BLaER1 treated with 17β-estradiol and CSF1 and Interleukin-3, amounts not matched to agents 10 nM and 100 nM (cell line): Measurements from ENCODE around the gene MDC1.

Experiments
- H3K27ac ChIP-seq, 11 experiments: shearing (Covaris generic); formaldehyde crosslinking; 2 replicates each; pipeline ENCODE4 v1.8.1; 2022
- H3K27me3 ChIP-seq, 11 experiments: shearing (Covaris generic); formaldehyde crosslinking; 2 replicates each; pipeline ENCODE4 v1.8.1; 2022
- H3K36me3 ChIP-seq, 11 experiments: shearing (Covaris generic); formaldehyde crosslinking; 2 replicates each; pipeline ENCODE4 v1.8.1; 2022
- H3K4me1 ChIP-seq, 10 experiments: shearing (Covaris generic); formaldehyde crosslinking; 2 replicates each; pipeline ENCODE4 v1.8.1; 2022
- H3K4me2 ChIP-seq, 11 experiments: shearing (Covaris generic); formaldehyde crosslinking; 2 replicates each; pipeline ENCODE4 v1.8.1; 2022
- H3K4me3 ChIP-seq, 10 experiments: shearing (Covaris generic); formaldehyde crosslinking; 2 replicates each; pipeline ENCODE4 v1.8.1; 2022
- H3K9ac ChIP-seq, 11 experiments: shearing (Covaris generic); formaldehyde crosslinking; 2 replicates each; pipeline ENCODE4 v1.8.1; 2022
- H3K9me3 ChIP-seq, 11 experiments: shearing (Covaris generic); formaldehyde crosslinking; replicated peaks in 1 of 11; 2 replicates each; pipeline ENCODE4 v1.8.1; 2022
- H4K20me1 ChIP-seq, 11 experiments: shearing (Covaris generic); formaldehyde crosslinking; 2 replicates each; pipeline ENCODE4 v1.8.1; 2022
- Cebpa-rat ChIP-seq, 11 experiments: shearing (Covaris generic); IDR thresholded peaks; 2 replicates each; pipeline ENCODE4 v1.8.1; 2022

MDC1 gene

DNA sequence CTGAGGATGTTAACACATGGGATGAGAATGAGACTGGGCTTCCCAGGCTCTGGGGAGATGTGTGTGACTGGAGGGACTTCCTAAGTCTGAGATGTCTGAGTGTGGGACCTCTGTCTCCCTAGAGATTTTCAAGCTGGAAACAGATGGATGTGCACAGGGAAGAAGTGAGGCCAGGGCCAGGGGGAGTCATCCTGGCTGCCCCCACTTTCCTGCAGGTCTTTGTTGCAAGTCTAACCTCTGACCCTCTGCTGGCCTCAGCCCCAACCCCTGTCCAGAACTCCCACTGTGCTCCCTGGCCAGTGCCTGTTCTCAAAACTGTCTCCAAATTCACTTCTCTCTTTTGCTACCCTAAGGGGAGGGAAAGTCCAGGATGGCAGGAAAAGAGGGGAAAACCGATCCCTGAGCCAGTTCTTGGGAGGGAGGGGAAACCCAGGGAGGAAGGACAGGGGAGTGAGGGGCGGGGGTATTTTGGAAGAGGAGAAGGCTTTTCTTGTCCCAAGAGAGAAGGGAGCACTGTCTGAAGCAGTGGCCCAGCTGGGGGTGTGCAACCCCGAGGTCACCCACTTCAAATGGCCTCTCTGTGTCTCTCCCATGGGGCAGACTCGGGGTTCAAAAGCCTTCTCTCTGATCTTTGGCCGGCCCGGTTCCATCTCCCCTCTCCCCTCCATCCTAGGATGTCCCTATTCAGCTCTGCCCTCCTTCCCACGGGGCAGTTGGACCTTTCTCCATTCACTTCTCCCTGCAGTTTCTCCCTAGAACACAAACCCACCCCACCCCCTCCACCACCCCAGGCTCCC is 33.7 kb downstream of the MDC1 start:
- TF ChIP-seq Cebpa-rat (IDR thresholded peaks at IDR 0.05), result no peak
- Histone ChIP-seq H3K36me3 (peaks cover 34 to 65% (median 61%) of the 10 kb centered on the region in 11 experiments), H4K20me1 (peaks cover 51 to 75% (median 66%) of the 10 kb centered on the region in 11 experiments), H3K27ac (peak overlapping the region; percentile 78 to 100 (median 99)), H3K4me2 (peak overlapping the region; percentile 89 to 100 (median 95)), H3K4me1 (peaks cover 5 to 40% (median 30%) of the 10 kb centered on the region in 10 experiments), H3K9ac (peak overlapping the region; percentile 91 to 100 (median 99)), H3K9me3 (no peaks in the 10 kb centered on the region), H3K4me3 (peak overlapping the region; percentile 83 to 100 (median 96)), H3K27me3 (no peaks in the 10 kb centered on the region)

DNA sequence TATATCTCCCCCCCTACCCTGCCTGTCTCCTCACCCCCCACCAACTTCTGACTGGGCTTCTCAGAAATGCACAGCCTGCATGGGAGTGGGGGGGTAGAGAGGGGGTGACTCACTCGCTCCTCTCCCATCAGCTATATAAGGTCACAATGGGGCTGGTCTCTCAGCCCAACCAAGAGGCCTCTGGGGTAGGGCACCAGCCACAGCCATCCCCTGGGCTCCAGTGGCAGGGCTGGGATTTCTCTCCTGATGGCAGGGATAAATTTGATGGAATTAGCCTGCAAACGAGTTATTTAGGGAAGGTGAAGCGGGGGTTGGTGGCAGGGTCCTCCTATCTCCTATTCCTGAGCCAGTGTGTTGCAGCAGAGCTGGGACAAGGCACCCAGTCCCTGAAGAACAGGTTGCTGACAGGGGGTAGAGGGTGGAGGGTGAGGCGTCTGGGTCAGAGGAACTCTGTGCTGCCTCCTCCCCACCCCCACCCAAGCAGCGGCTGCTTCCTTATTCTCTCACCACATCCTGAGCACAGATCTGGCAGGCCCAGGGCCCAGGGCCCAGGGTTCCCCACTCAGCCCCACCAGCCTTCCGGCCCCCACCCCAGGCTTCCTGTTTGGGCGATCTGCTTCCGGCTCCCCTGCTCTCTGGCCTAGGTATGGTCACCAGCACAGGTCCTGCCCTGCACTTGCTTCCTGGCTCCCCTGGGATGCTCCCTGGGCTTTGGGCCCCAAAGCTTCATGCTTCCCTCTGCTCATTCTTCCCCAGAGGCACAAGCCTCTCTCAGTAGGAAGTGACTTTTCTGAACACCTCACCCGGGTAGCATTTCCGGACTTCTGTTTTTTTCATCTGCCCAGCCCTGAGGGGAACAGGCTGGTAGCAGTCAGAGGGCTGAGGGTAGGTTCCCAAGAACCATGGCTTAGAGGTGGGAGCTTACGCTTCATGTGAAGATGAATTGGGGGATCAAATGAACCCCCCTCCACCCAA is 34.7 kb downstream of the MDC1 start:
- Histone ChIP-seq H3K36me3 (peaks cover 43 to 74% (median 71%) of the 10 kb centered on the region in 11 experiments), H3K27ac (peak overlapping the region; percentile 78 to 100 (median 99)), H3K4me2 (peak overlapping the region; percentile 90 to 100 (median 98)), H4K20me1 (peaks cover 60 to 85% (median 75%) of the 10 kb centered on the region in 11 experiments), H3K27me3 (no peaks in the 10 kb centered on the region), H3K9me3 (no peaks in the 10 kb centered on the region), H3K4me1 (peaks cover 15 to 44% (median 38%) of the 10 kb centered on the region in 10 experiments), H3K4me3 (peak overlapping the region; percentile 83 to 100 (median 96)), H3K9ac (peak overlapping the region; percentile 91 to 100 (median 99))
- no peak for TF ChIP-seq Cebpa-rat (IDR thresholded peaks at IDR 0.05)

DNA sequence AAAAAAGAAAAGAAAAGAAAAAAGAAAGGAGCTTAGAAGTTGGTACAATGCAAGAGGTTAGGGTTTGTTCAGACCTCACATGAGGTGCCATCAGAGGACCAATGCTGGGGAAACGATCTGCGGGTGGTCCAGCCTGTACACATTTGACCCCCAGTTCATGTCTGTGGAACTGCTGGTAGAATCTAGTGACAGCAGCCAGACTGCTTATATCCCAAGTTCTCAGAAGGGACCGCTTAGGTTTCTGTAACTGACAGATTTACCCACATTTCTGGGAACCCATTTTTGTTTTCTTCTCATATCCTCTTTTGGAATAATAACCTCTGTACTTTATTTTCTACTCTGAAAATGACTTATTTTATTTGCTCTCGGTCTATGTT is 35.3 kb downstream of the MDC1 start:
- peak overlapping the region; percentile 91 to 100 (median 99) for H3K9ac ChIP-seq
- H3K4me1 ChIP-seq, result peaks cover 20 to 50% (median 45%) of the 10 kb centered on the region in 10 experiments

DNA sequence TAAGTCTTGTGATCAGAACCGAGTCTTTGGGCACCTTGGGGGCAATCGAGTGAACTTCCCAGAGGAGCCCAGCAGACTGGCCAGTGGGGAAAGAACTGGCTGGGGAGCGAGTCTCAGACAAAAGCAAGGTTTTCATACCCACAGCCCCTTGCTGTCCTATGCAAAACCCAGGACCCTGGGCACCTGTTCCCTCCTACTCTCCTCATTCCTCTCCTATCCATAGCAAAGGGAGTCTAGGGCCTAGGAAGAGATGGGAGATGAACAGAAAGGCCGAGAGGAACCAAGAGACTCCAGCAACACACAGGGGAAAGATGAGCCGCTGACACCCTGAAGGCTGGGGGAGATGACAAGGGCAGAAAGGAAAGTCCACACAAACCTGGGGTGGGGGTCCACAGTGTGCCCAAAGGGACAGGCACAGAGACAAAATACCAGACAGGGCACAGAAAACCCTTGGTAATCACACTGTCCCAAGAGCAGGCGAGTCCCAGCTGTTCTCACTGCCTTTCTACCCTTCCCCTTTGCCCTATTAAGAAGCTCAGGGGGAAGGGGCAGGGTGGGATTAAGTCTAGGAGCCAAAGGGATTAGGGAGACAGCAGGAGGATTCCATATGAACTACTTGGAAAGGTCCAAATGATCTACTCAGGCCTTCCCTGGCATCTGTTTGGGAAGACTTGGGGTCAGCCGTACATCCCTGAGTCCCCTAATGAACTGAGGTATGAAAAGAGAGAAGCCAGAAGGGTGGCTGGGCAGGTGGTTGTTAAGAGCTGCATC is 37.1 kb downstream of the MDC1 start:
- H3K9ac ChIP-seq, result peak overlapping the region; percentile 91 to 100 (median 99)

More for the DNA sequence above, 35.3 kb downstream of the MDC1 start:
- H4K20me1 ChIP-seq, result peaks cover 67 to 91% (median 82%) of the 10 kb centered on the region in 11 experiments
- H3K4me3 ChIP-seq, result peak overlapping the region; percentile 83 to 100 (median 96)
- H3K36me3 ChIP-seq, result peaks cover 50 to 81% (median 78%) of the 10 kb centered on the region in 11 experiments
- no peaks in the 10 kb centered on the region for H3K27me3 ChIP-seq
- peak overlapping the region; percentile 78 to 100 (median 99) for H3K27ac ChIP-seq
- H3K4me2 ChIP-seq, result peak overlapping the region; percentile 90 to 100 (median 98)
- no peaks in the 10 kb centered on the region for H3K9me3 ChIP-seq
- TF ChIP-seq Cebpa-rat (IDR thresholded peaks at IDR 0.05), result no peak

DNA sequence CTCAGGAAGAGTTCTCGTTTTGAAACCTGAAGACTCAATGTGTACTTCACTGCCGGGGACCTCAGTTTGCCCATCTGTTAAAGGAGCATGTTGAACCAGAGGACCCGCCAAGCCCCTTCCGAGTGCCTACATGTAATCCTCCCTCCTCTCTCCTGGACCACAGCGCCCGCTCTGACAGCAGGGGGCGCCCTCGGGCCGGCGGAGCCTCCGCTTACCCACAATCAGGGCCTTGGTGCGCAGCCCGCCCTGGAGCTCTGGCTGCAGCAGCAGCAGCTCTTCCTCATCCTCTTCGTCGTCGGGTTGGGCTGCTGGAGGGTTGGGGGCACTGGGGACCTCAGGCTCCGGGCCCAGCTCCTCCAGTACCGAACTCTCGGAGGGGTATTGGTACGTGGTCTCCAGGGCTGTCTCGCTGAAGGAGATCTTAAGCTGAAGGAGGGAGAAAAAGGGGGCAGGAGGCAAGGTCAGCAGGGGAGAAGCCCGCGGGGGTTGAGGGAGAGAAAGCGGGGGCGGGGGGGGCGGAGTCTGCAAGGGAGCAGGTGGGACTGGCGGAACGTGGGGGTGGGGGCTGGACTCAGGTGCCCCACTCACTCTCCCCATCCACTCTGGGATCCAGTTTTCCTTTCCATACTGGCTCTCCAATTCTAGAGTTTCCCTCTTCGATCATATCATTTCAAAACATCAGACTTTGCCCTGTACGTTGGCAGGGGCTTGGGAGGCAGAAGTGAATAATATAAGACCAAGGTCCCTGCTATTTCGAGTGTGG is 37.9 kb downstream of the MDC1 start:
- H4K20me1 ChIP-seq, result peaks cover 69 to 85% (median 80%) of the 10 kb centered on the region in 11 experiments
- H3K27me3 ChIP-seq, result no peaks in the 10 kb centered on the region
- H3K9ac ChIP-seq, result peak overlapping the region; percentile 91 to 100 (median 99)
- TF ChIP-seq Cebpa-rat (IDR thresholded peaks at IDR 0.05), result no peak
- H3K4me1 ChIP-seq, result peaks cover 31 to 69% (median 59%) of the 10 kb centered on the region in 10 experiments
- H3K9me3 ChIP-seq, result no peaks in the 10 kb centered on the region
- peak overlapping the region; percentile 83 to 100 (median 96) for H3K4me3 ChIP-seq
- H3K4me2 ChIP-seq, result peak overlapping the region; percentile 90 to 100 (median 98)
- H3K36me3 ChIP-seq, result peaks cover 62 to 79% (median 75%) of the 10 kb centered on the region in 11 experiments
- H3K27ac ChIP-seq, result peak overlapping the region; percentile 0 to 100 (median 99); a peak in 19 of 22 replicates

More for the DNA sequence above, 37.1 kb downstream of the MDC1 start:
- Histone ChIP-seq H3K4me1 (peaks cover 29 to 63% (median 57%) of the 10 kb centered on the region in 10 experiments), H3K36me3 (peaks cover 62 to 85% (median 82%) of the 10 kb centered on the region in 11 experiments), H3K4me3 (peak overlapping the region; percentile 83 to 100 (median 96)), H3K27me3 (no peaks in the 10 kb centered on the region), H3K4me2 (peak overlapping the region; percentile 90 to 100 (median 98)), H3K9me3 (no peaks in the 10 kb centered on the region), H3K27ac (peak overlapping the region; percentile 0 to 100 (median 99); a peak in 19 of 22 replicates), H4K20me1 (peaks cover 69 to 91% (median 85%) of the 10 kb centered on the region in 11 experiments)
- TF ChIP-seq Cebpa-rat (IDR thresholded peaks at IDR 0.05), result no peak

DNA sequence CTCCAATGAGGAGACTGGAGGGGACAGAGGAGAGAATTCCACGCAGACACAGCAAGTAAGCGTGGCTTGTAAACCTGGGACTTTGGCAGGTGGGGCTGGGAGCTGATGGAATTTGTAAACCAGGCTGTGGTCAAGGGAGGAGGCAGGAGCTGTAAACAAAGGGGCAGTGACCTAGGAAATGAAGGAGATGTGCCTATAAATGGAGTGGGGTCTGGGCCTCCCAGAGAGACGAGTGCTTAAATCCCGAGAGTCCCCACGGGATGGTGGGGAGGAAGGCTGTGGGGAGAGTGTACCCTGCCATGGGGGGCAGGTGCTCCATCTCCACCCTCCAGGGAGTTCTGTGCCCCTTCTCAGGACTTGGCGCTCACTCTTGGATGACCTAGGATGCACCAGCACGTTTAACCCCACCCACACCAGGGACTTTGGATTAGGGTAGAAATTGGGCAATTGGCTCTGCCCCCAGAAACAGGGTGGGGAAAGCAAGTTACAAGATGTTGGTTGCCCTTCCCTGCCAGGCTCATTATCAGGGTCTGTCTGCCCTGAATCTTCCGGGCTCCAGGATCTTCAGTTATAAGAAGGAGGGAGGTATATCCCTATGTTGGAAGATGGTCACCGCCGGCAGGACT is 40.3 kb downstream of the MDC1 start:
- Histone ChIP-seq H3K9ac (peak overlapping the region in 10 of 11 experiments; percentile 18 to 99 (median 54); a peak in 16 of 22 replicates), H3K4me3 (no peak overlapping the region; a peak in 1 of 20 replicates)

More for the DNA sequence above, 40.3 kb downstream of the MDC1 start:
- no peaks in the 10 kb centered on the region for H3K27me3 ChIP-seq
- H3K4me1 ChIP-seq, result peaks cover 44 to 84% (median 68%) of the 10 kb centered on the region in 10 experiments
- H3K36me3 ChIP-seq, result peaks cover 54 to 62% (median 58%) of the 10 kb centered on the region in 11 experiments
- peak overlapping the region in 6 of 11 experiments; percentile 14 to 42 (median 29); a peak in 7 of 22 replicates for H3K27ac ChIP-seq
- H3K9me3 ChIP-seq, result no peaks in the 10 kb centered on the region
- peak overlapping the region; percentile 20 to 100 (median 94); a peak in 17 of 22 replicates for H3K4me2 ChIP-seq
- TF ChIP-seq Cebpa-rat (IDR thresholded peaks at IDR 0.05), result no peak
- H4K20me1 ChIP-seq, result peaks cover 59 to 72% (median 68%) of the 10 kb centered on the region in 11 experiments
